HG03520 (cell line): Measurements from ENCODE around the gene SEL1L3.

ENCODE experiments used
- ATAC-seq: cut with Tn5 transposase; IDR thresholded peaks from one replicate; pipeline ENCODE4 v1.9.1; 2021; ENCODE audit warnings: mild to moderate bottlenecking, moderate library complexity; ENCODE audit not compliant: unreplicated experiment

Gene SEL1L3

GRCh38 chr4:25821267-25821666 is 41.5 kb downstream of the SEL1L3 start:
- no peak for ATAC-seq

- ATAC-seq, result no peak
These were observed 43.9 kb downstream of the SEL1L3 start for GRCh38 chr4:25818876-25819275.

GRCh38 chr4:25818371-25818871 is 44.4 kb downstream of the SEL1L3 start:
- no peak for ATAC-seq

GRCh38 chr4:25817059-25817681 is 45.6 kb downstream of the SEL1L3 start:
- no peak for ATAC-seq

- no peak for ATAC-seq
These were observed 46.2 kb downstream of the SEL1L3 start for GRCh38 chr4:25816591-25817058.

- no peak for ATAC-seq
These were observed 47.2 kb downstream of the SEL1L3 start for GRCh38 chr4:25815586-25815985.

- ATAC-seq, result no peak
These were observed 48.3 kb downstream of the SEL1L3 start for GRCh38 chr4:25814301-25815136.

- ATAC-seq, result no peak
These were observed 49.2 kb downstream of the SEL1L3 start for GRCh38 chr4:25813448-25814106.

- no peak for ATAC-seq
These were observed 50.9 kb downstream of the SEL1L3 start for GRCh38 chr4:25811841-25812240.

- ATAC-seq, result no peak
These were observed 51.5 kb downstream of the SEL1L3 start for GRCh38 chr4:25811374-25811690.

GRCh38 chr4:25810461-25811373 is 52.1 kb downstream of the SEL1L3 start:
- ATAC-seq, result no peak

- ATAC-seq, result no peak
These were observed 52.8 kb downstream of the SEL1L3 start for GRCh38 chr4:25809996-25810395.

GRCh38 chr4:25807102-25807728 is 55.6 kb downstream of the SEL1L3 start:
- ATAC-seq, result no peak

- no peak for ATAC-seq
These were observed 57.4 kb downstream of the SEL1L3 start for GRCh38 chr4:25805255-25805860.

- no peak for ATAC-seq
These were observed 59.0 kb downstream of the SEL1L3 start for GRCh38 chr4:25803720-25804225.

GRCh38 chr4:25801594-25801993 is 61.2 kb downstream of the SEL1L3 start:
- ATAC-seq, result no peak

- ATAC-seq, result no peak
These were observed 62.5 kb downstream of the SEL1L3 start for GRCh38 chr4:25800245-25800644.

- no peak for ATAC-seq
These were observed 63.3 kb downstream of the SEL1L3 start for GRCh38 chr4:25799522-25799921.

- ATAC-seq, result no peak
These were observed 65.7 kb downstream of the SEL1L3 start for GRCh38 chr4:25797136-25797535.
